Spleen (tissue), 11 donors: ENCODE results near the gene MAGED4B. TPM values are rescaled to one million over a fixed set of nuclear protein-coding genes. Genes with fewer than 3 reads are reported as not detected.
"Not testable (repeated sequence)": the region's sequence is repeated elsewhere in the genome, so short reads cannot be mapped to it uniquely, and the experiment has no call there.

Experiments
- DNase-seq: peaks from one replicate; pipeline ENCODE4 v3.0.0-alpha.2; 2020
- H3K27ac ChIP-seq, 8 donors: fragments of 200-600 bp; sonication (generic) in 7 of 8; 1 replicate in 4 of 8; 2 replicates in 4 of 8; pipeline versions ENCODE4 v1.5.0 to v1.8.0; 2016 to 2021; ENCODE audit warnings: inconsistent platforms in 4 of 8, mild to moderate bottlenecking in 4 of 8, moderate library complexity in 1 of 8
- H3K27me3 ChIP-seq, 7 donors: fragments of 200-600 bp; sonication (generic) in 6 of 7; replicated peaks in 1 of 7; 1 replicate in 4 of 7; 2 replicates in 3 of 7; pipeline versions ENCODE4 v1.5.0 to v1.8.0; 2016 to 2021; ENCODE audit warnings: inconsistent platforms in 3 of 7, mild to moderate bottlenecking in 1 of 7
- H3K36me3 ChIP-seq, 6 donors: fragments of 200-600 bp; sonication (generic) in 5 of 6; 1 replicate in 4 of 6; 2 replicates in 2 of 6; pipeline versions ENCODE4 v1.5.0 to v1.8.0; 2016 to 2021; ENCODE audit warnings: inconsistent platforms in 2 of 6
- H3K4me1 ChIP-seq, 6 donors: fragments of 200-600 bp; sonication (generic) in 5 of 6; 1 replicate in 3 of 6; 2 replicates in 3 of 6; pipeline versions ENCODE4 v1.5.0 to v1.8.0; 2016 to 2021; ENCODE audit warnings: inconsistent platforms in 3 of 6
- H3K4me3 ChIP-seq, 8 donors: fragments of 200-600 bp; sonication (generic) in 7 of 8; 1 replicate in 4 of 8; 2 replicates in 4 of 8; pipeline versions ENCODE4 v1.5.0 to v1.8.0; 2016 to 2021; ENCODE audit warnings: inconsistent platforms in 4 of 8, mild to moderate bottlenecking in 4 of 8, moderate library complexity in 2 of 8
- H3K9me3 ChIP-seq, 8 donors: fragments of 200-600 bp; sonication (generic) in 7 of 8; 1 replicate in 4 of 8; 2 replicates in 4 of 8; pipeline versions ENCODE4 v1.5.0 to v1.8.0; 2016 to 2021; ENCODE audit warnings: inconsistent platforms in 4 of 8
- POLR2A ChIP-seq, 3 donors: fragments of 450-650 bp; IDR thresholded peaks; one replicate each; pipeline ENCODE4 v1.5.1; 2017; ENCODE audit warnings: antibody characterized with exemption in 3 of 3, mild to moderate bottlenecking in 1 of 3
- POLR2AphosphoS5 ChIP-seq, 3 donors: sonication (generic); formaldehyde crosslinking; IDR thresholded peaks; one replicate each; pipeline ENCODE4 v1.5.1; 2017; ENCODE audit warnings: antibody characterized with exemption in 3 of 3
- WGBS, 5 donors: extraction: QIAGEN DNeasy Blood & Tissue Kit in 3 of 5; methylation state at CpG; one replicate each; pipeline versions ENCODE4 v1.1.5 to v1.1.7; 2013 to 2018; 5-methylcytosine and 5-hydroxymethylcytosine counted together
- intact Hi-C: fragments of 100-400 bp; cut with DNase I; formaldehyde crosslinking; loops from one replicate; pipeline ENCODE4 v1.15.0; 2023; ENCODE audit warnings: low total_unique reads
- polyA plus RNA-seq, 3 donors: library from polyadenylated mRNA; stranded (reverse); fragments of 200-250 nt; gene quantifications; one replicate each; pipeline ENCODE4 v1.2.1, GENCODE V29; 2013
- total RNA-seq, 7 donors: library from RNA; depleted of rRNA in 3 of 7; stranded (reverse); fragments of >200 nt in 3 of 7; fragmentation: NEBNext Ultra II Directional in 4 of 7; extraction: Animal tissue kit (Norgen Biotek cat#: 25700) in 4 of 7; gene quantifications; one replicate each; pipeline versions ENCODE4 v1.1.0 to v1.2.1, GENCODE V29; 2016 to 2021
- TF ChIP-seq, protein P1 (sequence below), 11 experiments: fragments of 200-600 bp in 7 of 11; fragments of 450-650 bp in 4 of 11; sonication (generic) in 4 of 11; IDR thresholded peaks in 8 of 11; conservative IDR thresholded peaks in 3 of 11; 1 replicate in 7 of 11; 2 replicates in 4 of 11; pipeline versions ENCODE4 v1.4.0 to v1.8.0; 2016 to 2021; ENCODE audit warnings: antibody characterized with exemption in 11 of 11, inconsistent platforms in 4 of 11, mild to moderate bottlenecking in 1 of 11
- donor health status: healthy with polysubstance abuse.
- donor health status: DM: no; HTN: no; CAD: no; lungs with moderate emphysema.
- donor health status: DM: no; HTN: no; CAD: no.
- donor health status: Bipolar disorder and iron deficiency.
- donor health status: healthy.
- donor health status: DM: no; HTN: no; CAD: no.
- donor health status: DM: yes; HTN: yes; CAD: no.

The MAGED4B gene
- total and polyA plus RNA-seq, 10 donors, result 2.9 to 9.6 (median 5.4) TPM

DNA sequence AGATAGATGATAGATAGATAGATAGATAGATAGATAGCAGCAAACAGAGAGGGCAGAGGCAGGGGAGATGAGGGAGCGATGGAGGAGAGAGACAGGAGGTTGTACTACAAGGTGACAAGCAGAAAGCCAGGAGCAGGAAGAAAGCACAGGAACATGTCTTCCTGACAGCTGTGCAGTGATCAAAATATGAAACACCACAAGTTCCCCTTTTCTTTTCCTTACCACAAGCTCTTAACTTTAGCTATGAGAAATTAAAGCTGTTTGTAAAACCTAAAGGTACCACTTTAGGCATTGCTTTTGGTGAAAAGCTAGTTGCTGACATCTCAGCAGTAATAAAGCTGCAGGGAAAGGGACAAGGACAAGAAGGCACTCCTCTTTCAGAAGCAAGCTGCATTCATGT is 9.1 kb upstream of the MAGED4B start:
- no peaks in the 10 kb centered on the region for H3K9me3 ChIP-seq
- 0 to 37% (median 26%) methylated on average over 1 of the region's 1 CpG for WGBS, 5 donors
- DNase-seq, result no peak
- H3K4me1 ChIP-seq, result no peaks in the 10 kb centered on the region
- H3K27ac ChIP-seq, result no peak overlapping the region
- H3K4me3 ChIP-seq, result no peak overlapping the region
- intact Hi-C loops, result no loop called here
- no peaks in the 10 kb centered on the region for H3K27me3 ChIP-seq
- no peaks in the 10 kb centered on the region for H3K36me3 ChIP-seq
- TF ChIP-seq POLR2A (IDR thresholded peaks at IDR 0.05), result no peak
- TF ChIP-seq POLR2AphosphoS5 (IDR thresholded peaks at IDR 0.05), result no peak
- TF ChIP-seq, protein P1, sequence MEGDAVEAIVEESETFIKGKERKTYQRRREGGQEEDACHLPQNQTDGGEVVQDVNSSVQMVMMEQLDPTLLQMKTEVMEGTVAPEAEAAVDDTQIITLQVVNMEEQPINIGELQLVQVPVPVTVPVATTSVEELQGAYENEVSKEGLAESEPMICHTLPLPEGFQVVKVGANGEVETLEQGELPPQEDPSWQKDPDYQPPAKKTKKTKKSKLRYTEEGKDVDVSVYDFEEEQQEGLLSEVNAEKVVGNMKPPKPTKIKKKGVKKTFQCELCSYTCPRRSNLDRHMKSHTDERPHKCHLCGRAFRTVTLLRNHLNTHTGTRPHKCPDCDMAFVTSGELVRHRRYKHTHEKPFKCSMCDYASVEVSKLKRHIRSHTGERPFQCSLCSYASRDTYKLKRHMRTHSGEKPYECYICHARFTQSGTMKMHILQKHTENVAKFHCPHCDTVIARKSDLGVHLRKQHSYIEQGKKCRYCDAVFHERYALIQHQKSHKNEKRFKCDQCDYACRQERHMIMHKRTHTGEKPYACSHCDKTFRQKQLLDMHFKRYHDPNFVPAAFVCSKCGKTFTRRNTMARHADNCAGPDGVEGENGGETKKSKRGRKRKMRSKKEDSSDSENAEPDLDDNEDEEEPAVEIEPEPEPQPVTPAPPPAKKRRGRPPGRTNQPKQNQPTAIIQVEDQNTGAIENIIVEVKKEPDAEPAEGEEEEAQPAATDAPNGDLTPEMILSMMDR (IDR thresholded peaks at IDR 0.05 in 8 of 11, conservative IDR thresholded peaks at IDR 0.05 in 3 of 11), result no peak

- H3K36me3 ChIP-seq, H3K9me3 ChIP-seq, DNase-seq, H3K4me3 ChIP-seq, H3K27ac ChIP-seq, H3K4me1 ChIP-seq, intact Hi-C loops: not testable (repeated sequence)
- WGBS, 5 donors, result no CpG with 5 or more reads among the region's 6 CpGs
- peaks cover 0 to 10% (median 0%) of the 10 kb centered on the region in 7 donors for H3K27me3 ChIP-seq
Observed at GRCh38 chrX:52042288-52042687, 26.7 kb downstream of the MAGED4B start.

DNA sequence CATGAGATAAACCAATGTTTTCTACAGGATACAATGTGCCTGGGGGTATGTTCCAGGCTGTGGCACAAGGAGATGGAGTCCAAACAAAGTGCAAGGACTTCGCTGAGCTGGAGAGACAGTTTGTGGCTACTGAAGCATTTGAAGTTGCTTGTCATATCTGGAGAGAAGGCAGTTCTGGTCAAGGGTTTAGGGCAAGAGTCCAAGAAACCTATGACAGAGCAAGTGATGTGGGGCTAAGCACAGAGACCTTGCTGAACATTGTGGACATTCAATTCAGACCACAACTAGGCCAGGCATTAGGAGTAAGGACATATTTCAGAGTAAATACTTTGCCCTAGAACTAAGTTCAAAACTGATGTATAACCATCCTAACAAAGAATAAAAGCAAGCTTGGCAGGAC is 34.8 kb downstream of the MAGED4B start:
- H3K9me3 ChIP-seq, result no peaks in the 10 kb centered on the region
- H3K4me1 ChIP-seq, result no peaks in the 10 kb centered on the region
- intact Hi-C loops, result no loop called here
- TF ChIP-seq POLR2AphosphoS5 (IDR thresholded peaks at IDR 0.05), result no peak
- TF ChIP-seq POLR2A (IDR thresholded peaks at IDR 0.05), result no peak
- TF ChIP-seq, protein P1 (IDR thresholded peaks at IDR 0.05 in 8 of 11, conservative IDR thresholded peaks at IDR 0.05 in 3 of 11), result no peak
- DNase-seq, result no peak
- 39 to 79% (median 73%) methylated on average over 1 of the region's 1 CpG for WGBS, 5 donors
- no peak overlapping the region for H3K4me3 ChIP-seq
- H3K36me3 ChIP-seq, result no peaks in the 10 kb centered on the region
- H3K27me3 ChIP-seq, result peaks cover 0 to 21% (median 0%) of the 10 kb centered on the region in 7 donors
- no peak overlapping the region for H3K27ac ChIP-seq

DNA sequence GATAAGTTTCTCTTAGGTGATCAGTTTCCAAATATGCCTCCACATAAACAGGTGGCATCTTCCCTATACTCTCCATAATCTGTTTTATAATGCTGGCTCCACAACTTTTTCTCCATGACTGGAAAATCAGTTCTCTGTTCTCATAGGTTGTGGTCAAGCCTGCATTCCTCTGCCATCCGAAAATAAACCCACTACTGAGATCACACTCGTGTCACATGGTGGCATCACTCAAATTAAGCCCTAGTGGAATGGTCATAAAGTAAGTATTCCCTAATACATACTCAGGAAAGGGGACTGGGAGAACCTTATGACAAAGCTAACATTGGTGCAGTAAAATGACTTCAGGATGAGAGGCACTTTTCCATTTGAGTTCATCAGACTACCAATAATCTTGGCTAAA is 37.6 kb downstream of the MAGED4B start:
- H3K9me3 ChIP-seq, result peaks cover 0 to 4% (median 0%) of the 10 kb centered on the region in 8 donors
- DNase-seq, result no peak
- H3K36me3 ChIP-seq, result no peaks in the 10 kb centered on the region
- no peak overlapping the region for H3K27ac ChIP-seq
- TF ChIP-seq POLR2AphosphoS5 (IDR thresholded peaks at IDR 0.05) (no peak), POLR2A (IDR thresholded peaks at IDR 0.05) (no peak)
- TF ChIP-seq, protein P1 (IDR thresholded peaks at IDR 0.05 in 8 of 11, conservative IDR thresholded peaks at IDR 0.05 in 3 of 11), result no peak
- WGBS, 5 donors, result 55 to 80% (median 68%) methylated on average over 2 of the region's 2 CpGs
- H3K4me1 ChIP-seq, result no peaks in the 10 kb centered on the region
- H3K4me3 ChIP-seq, result no peak overlapping the region
- intact Hi-C loops, result no loop called here
- peaks cover 0 to 7% (median 0%) of the 10 kb centered on the region in 7 donors for H3K27me3 ChIP-seq

GRCh38 chrX:52015794-52016193 is 53.2 kb downstream of the MAGED4B start:
- no peak overlapping the region for H3K4me3 ChIP-seq
- H3K9me3 ChIP-seq, result peaks cover 0 to 8% (median 0%) of the 10 kb centered on the region in 8 donors
- H3K4me1 ChIP-seq, result no peaks in the 10 kb centered on the region
- intact Hi-C loops, result no loop called here
- peaks cover 0 to 8% (median 0%) of the 10 kb centered on the region in 7 donors for H3K27me3 ChIP-seq
- TF ChIP-seq, protein P1 (IDR thresholded peaks at IDR 0.05 in 8 of 11, conservative IDR thresholded peaks at IDR 0.05 in 3 of 11), result no peak
- TF ChIP-seq POLR2A (IDR thresholded peaks at IDR 0.05), result no peak
- TF ChIP-seq POLR2AphosphoS5 (IDR thresholded peaks at IDR 0.05), result no peak
- H3K36me3 ChIP-seq, result no peaks in the 10 kb centered on the region
- no peak overlapping the region for H3K27ac ChIP-seq
- no peak for DNase-seq
- WGBS, 5 donors, result 29 to 55% (median 37%) methylated on average over 3 of the region's 3 CpGs
